ENCODE measurements around the gene PKDREJ.

DNA sequence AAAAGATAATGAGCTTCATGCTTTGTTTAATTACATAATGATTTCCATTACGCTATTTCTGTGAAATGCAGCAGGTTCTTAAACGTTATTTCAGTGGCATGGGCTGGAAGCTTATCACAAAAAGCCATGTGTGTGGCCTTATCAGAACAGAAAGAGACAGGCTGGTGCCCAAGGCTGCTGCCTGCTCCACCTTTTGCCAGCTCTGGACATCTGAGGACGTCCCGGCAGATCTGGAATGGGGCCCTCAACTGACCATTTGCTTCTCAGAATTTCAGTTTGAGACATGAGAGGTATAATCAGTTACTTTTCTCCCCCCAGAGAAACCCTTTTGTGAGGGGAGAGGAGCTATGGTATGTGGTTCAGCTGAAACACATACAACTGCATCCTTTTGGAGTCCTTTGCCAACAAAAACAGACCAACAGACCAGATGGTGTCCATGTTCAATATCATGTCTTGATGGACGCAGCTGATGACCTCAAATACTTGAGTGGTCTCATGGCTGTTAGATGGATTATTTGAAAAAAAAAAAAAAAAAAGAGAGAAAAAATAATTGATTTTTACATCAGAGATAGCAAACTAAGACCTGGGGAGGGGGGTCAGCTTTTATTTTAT lies 21.6 kb downstream of the PKDREJ start:
- no peak for TF ChIP-seq POLR2A (IDR thresholded peaks at IDR 0.05)
- TF ChIP-seq, protein P1, sequence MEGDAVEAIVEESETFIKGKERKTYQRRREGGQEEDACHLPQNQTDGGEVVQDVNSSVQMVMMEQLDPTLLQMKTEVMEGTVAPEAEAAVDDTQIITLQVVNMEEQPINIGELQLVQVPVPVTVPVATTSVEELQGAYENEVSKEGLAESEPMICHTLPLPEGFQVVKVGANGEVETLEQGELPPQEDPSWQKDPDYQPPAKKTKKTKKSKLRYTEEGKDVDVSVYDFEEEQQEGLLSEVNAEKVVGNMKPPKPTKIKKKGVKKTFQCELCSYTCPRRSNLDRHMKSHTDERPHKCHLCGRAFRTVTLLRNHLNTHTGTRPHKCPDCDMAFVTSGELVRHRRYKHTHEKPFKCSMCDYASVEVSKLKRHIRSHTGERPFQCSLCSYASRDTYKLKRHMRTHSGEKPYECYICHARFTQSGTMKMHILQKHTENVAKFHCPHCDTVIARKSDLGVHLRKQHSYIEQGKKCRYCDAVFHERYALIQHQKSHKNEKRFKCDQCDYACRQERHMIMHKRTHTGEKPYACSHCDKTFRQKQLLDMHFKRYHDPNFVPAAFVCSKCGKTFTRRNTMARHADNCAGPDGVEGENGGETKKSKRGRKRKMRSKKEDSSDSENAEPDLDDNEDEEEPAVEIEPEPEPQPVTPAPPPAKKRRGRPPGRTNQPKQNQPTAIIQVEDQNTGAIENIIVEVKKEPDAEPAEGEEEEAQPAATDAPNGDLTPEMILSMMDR (IDR thresholded peaks at IDR 0.05): no peak
